Measurements from ENCODE around the gene KRTAP6-2.

Gene KRTAP6-2

GRCh38 chr21:30567617-30568016, 31.1 kb downstream of the KRTAP6-2 start:
- DNase-seq (ENCODE audit: low spot score), result no peak

DNA sequence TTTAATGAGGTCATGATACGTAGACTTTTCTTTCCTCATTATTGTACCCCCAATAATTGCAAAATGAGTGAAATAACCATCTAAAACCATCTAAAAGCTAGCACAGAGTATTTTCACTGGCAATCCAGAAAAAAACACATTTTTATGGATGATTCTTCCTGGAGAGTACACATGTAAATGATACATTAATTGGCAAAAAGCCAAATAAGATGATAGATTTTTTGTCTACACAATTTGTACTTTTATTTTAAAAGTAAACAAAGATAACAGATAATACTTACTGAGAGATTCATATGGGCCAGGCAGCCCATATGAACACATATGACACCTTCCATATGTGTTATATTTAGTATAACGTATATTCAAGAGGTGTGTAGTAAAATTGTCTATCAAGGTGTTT, 35.1 kb downstream of the KRTAP6-2 start:
- no peak for DNase-seq (ENCODE audit: low spot score)

DNA sequence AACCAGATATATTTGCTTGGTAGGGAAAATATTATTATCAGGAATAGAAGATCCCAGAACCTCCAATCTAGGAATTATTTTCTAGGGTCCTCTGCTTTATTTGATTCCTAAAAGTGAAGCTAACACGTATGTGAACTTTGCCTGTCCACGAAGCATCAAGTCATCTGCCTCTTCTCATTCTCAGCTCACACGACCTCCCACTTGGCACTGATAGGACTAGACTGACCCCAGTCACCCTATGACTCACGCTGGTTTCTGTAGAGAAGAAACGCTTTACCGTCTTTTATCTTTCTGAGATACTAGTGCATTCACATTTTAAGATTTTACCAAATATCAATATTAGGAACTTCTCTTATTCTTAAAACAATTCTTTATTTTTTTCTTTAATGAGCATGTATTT, 35.6 kb downstream of the KRTAP6-2 start:
- no peak for DNase-seq (ENCODE audit: low spot score)

- no peak for DNase-seq (ENCODE audit: low spot score)
Observed at GRCh38 chr21:30561957-30562356, 36.7 kb downstream of the KRTAP6-2 start.

- no peak for DNase-seq (ENCODE audit: low spot score)
Observed at GRCh38 chr21:30561264-30561895, 37.3 kb downstream of the KRTAP6-2 start, which contains the start of gene KRTAP19-7. Gene KRTAP19-7 (minus strand): TSS chr21:30561314. CDS start chr21:30561289, 25 bp downstream.

DNA sequence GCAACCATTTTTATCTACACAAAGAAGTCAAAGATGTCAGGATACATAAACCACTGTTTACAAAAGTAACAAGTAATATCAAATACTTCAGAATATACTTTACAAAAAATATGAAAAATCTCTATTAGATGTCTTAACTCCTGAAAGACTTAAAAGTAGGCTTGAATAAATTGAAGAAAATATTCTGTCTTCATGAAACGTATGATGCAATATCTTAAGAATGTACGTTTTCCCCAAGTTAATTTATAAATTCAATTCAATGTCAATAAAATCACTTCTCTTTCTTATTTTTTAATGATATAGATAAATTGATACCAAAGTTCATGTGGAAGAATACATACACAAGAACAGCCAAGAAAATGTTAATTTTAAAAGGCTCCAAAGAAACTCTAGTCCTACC, 43.6 kb downstream of the KRTAP6-2 start:
- no peak for DNase-seq (ENCODE audit: low spot score)

DNA sequence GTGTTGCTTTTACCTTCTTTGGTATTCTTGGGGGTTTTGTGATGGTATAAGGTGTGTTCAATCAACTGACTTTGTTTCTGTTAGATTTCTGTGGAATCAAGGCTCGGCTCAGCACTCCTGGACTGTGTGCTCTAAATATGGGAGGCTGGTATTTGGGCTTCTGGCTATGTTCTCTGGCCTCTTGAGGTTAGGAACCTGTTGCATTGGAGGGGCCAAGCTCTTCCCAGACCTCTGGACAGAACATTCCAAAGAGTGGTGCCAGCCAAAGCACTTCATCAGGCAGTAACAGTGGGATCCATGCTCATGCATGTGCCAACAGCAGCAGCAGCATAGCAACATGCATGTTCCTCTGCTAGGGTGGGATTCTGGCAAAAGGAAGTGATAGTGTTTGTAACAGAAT, 45.9 kb downstream of the KRTAP6-2 start:
- no peak for DNase-seq (ENCODE audit: low spot score)

Data from CD4-positive, alpha-beta T cell treated with Interleukin-2 at 100 ng/mL for 4 hours (primary cell).